Neural crest cell (in vitro differentiated cells): Measurements from ENCODE around the gene CSF1R. TPM values are rescaled to one million over a fixed set of nuclear protein-coding genes. Genes with fewer than 3 reads are reported as not detected.

Source experiments
- DNase-seq: peaks from one replicate; pipeline ENCODE4 v3.0.0; 2021; ENCODE audit warnings: low read depth, mixed read lengths, low spot score
- H3K27ac Mint-ChIP-seq: one replicate; pipeline ENCODE4 v1.8.0; 2021; ENCODE audit warnings: mild to moderate bottlenecking, mixed read lengths; ENCODE audit not compliant: unreplicated experiment
- H3K27me3 Mint-ChIP-seq: 2 replicates; pipeline ENCODE4 v1.8.0; 2021; ENCODE audit warnings: low read depth, mild to moderate bottlenecking, mixed read lengths
- H3K36me3 Mint-ChIP-seq: 2 replicates; pipeline ENCODE4 v1.8.0; 2021; ENCODE audit warnings: low read depth, mild to moderate bottlenecking, mixed read lengths
- H3K4me1 Mint-ChIP-seq: 2 replicates; pipeline ENCODE4 v1.8.0; 2021; ENCODE audit warnings: mixed read lengths
- H3K4me3 Mint-ChIP-seq: one replicate; pipeline ENCODE4 v1.8.0; 2021; ENCODE audit warnings: mild to moderate bottlenecking, mixed read lengths
- H3K9me3 Mint-ChIP-seq: 2 replicates; pipeline ENCODE4 v1.8.0; 2021; ENCODE audit warnings: mixed read lengths
- CTCF ChIP-seq: fragments of 200-600 bp; sonication (generic); conservative IDR thresholded peaks from 2 replicates; pipeline ENCODE4 v1.5.0; 2021; ENCODE audit warnings: antibody characterized with exemption, mild to moderate bottlenecking
- total RNA-seq: library from RNA; stranded (reverse); gene quantifications from 2 replicates; pipeline ENCODE4 v1.2.1, GENCODE V29; 2021

The CSF1R gene
- total RNA-seq, 1 donor from 2014 or later, result not detected

- Mint-ChIP-seq H3K9me3 (peaks cover 4% of the 10 kb centered on the region), H3K4me1 (no peaks in the 10 kb centered on the region), H3K4me3 (no peak overlapping the region), H3K27me3 (no peaks in the 10 kb centered on the region), H3K27ac (no peak overlapping the region), H3K36me3 (peaks cover 51% of the 10 kb centered on the region)
- TF ChIP-seq CTCF, result no peak
- DNase-seq, result no peak
These were observed 71.9 kb downstream of the CSF1R start for GRCh38 chr5:150014456-150014855.

GRCh38 chr5:150013931-150014330 is 72.4 kb downstream of the CSF1R start:
- H3K36me3 Mint-ChIP-seq, result peaks cover 49% of the 10 kb centered on the region
- DNase-seq, result no peak

GRCh38 chr5:150009671-150010387 is 76.5 kb downstream of the CSF1R start:
- no peak for DNase-seq
- Mint-ChIP-seq H3K36me3 (peaks cover 25% of the 10 kb centered on the region), H3K9me3 (peaks cover 2% of the 10 kb centered on the region), H3K4me3 (no peak overlapping the region), H3K27ac (no peak overlapping the region), H3K27me3 (no peaks in the 10 kb centered on the region), H3K4me1 (no peaks in the 10 kb centered on the region)
- no peak for TF ChIP-seq CTCF

More at GRCh38 chr5:150013931-150014330, 72.4 kb downstream of the CSF1R start:
- TF ChIP-seq CTCF, result no peak
- Mint-ChIP-seq H3K27me3 (no peaks in the 10 kb centered on the region), H3K4me1 (no peaks in the 10 kb centered on the region), H3K9me3 (peaks cover 4% of the 10 kb centered on the region), H3K27ac (no peak overlapping the region), H3K4me3 (no peak overlapping the region)

- Mint-ChIP-seq H3K4me3 (no peak overlapping the region), H3K27ac (no peak overlapping the region), H3K36me3 (peaks cover 4% of the 10 kb centered on the region), H3K27me3 (no peaks in the 10 kb centered on the region), H3K9me3 (no peaks in the 10 kb centered on the region), H3K4me1 (peaks cover 7% of the 10 kb centered on the region)
- TF ChIP-seq CTCF, result no peak
- DNase-seq, result no peak
These were observed 79.3 kb downstream of the CSF1R start for GRCh38 chr5:150007050-150007449.

GRCh38 chr5:150006318-150006717 is 80.0 kb downstream of the CSF1R start:
- H3K27me3 Mint-ChIP-seq, result no peaks in the 10 kb centered on the region
- H3K4me1 Mint-ChIP-seq, result peaks cover 14% of the 10 kb centered on the region
- DNase-seq, result no peak
- no peak overlapping the region for H3K4me3 Mint-ChIP-seq
- no peak overlapping the region for H3K27ac Mint-ChIP-seq
- no peaks in the 10 kb centered on the region for H3K9me3 Mint-ChIP-seq
- TF ChIP-seq CTCF, result no peak
- H3K36me3 Mint-ChIP-seq, result peaks cover 3% of the 10 kb centered on the region

Other genes starting within 250 kb of the CSF1R start
- gene PDE6A, start 141.8 kb downstream of the CSF1R start, total RNA-seq, result not detected in 2 replicates
- gene SLC26A2, start 125.8 kb downstream of the CSF1R start, total RNA-seq, result 14.2 and 14.3 TPM in 2 replicates
- 5.1 and 5.9 TPM in 2 replicates for gene TIGD6, start 85.9 kb downstream of the CSF1R start, total RNA-seq
- 40.4 and 44.4 TPM in 2 replicates for gene HMGXB3, start 85.8 kb downstream of the CSF1R start, total RNA-seq
- gene PDGFRB, start 69.3 kb upstream of the CSF1R start, total RNA-seq, result 10.8 and 15.3 TPM in 2 replicates
- not detected in 2 replicates for gene CDX1, start 80.2 kb upstream of the CSF1R start, total RNA-seq
- not detected in 2 replicates for gene SLC6A7, start 103.5 kb upstream of the CSF1R start, total RNA-seq
- gene CAMK2A, start 203.2 kb upstream of the CSF1R start, total RNA-seq, result 0.30 and 0.59 TPM in 2 replicates
- 0.25 and 0.51 TPM in 2 replicates for gene ARSI, start 216.4 kb upstream of the CSF1R start, total RNA-seq